ENCODE data around the gene IL1RL1. TPM values are rescaled to one million over a fixed set of nuclear protein-coding genes. Genes with fewer than 3 reads are reported as not detected.

Gene IL1RL1
- 32.3 TPM for total RNA-seq
- polyA plus RNA-seq (ENCODE audit: insufficient read depth, low read depth, low replicate concordance): 102 TPM
- long read RNA-seq, donor 1: 0 reads
- long read RNA-seq, donor 2: 0 reads
- long read RNA-seq, donor 3: 0 reads
- long read RNA-seq, donor 4: 0 reads
- long read RNA-seq, donor 5: 0 reads
- long read RNA-seq, donor 6, partial matches to known transcripts: 0 of 1 reads
- long read RNA-seq, donor 6, other reads (novel, unspliced or antisense): 0 of 1 reads
- long read RNA-seq, donor 7, partial matches to known transcripts: 1 of 2 reads
- long read RNA-seq, donor 7, other reads (novel, unspliced or antisense): 1 of 2 reads
- long read RNA-seq, donor 8: 0 reads
- long read RNA-seq, donor 9: 0 reads
- long read RNA-seq, donor 10: 0 reads

- no peak for TF ChIP-seq CTCF (IDR thresholded peaks at IDR 0.05; ENCODE audit: borderline replicate concordance, extremely low read depth, insufficient read depth)
- no peaks in the 10 kb centered on the region for H3K9me3 ChIP-seq (ENCODE audit: control insufficient read depth in 2 of 3, insufficient read depth in 1 of 3, low read length in 3 of 3)
- no peaks in the 10 kb centered on the region for H3K4me1 ChIP-seq (ENCODE audit: control insufficient read depth in 2 of 3, insufficient read depth in 2 of 3, low read depth in 1 of 3, low read length in 3 of 3)
- H3K27ac ChIP-seq (ENCODE audit: low read depth in 2 of 2, low read length in 2 of 2): no peak within 1 kb of the TSS
- H3K36me3 ChIP-seq (ENCODE audit: control insufficient read depth in 2 of 3, insufficient read depth in 3 of 3, low read length in 3 of 3): no peaks in the 10 kb centered on the region
- no peak within 1 kb of the TSS for H3K4me3 ChIP-seq (ENCODE audit: low read length in 3 of 3)
- H3K9ac ChIP-seq (ENCODE audit: low read length in 3 of 3): no peak within 1 kb of the TSS
- intact Hi-C loops (cut with DNase I): no loop called here
- FAIRE-seq (no peak), DNase-seq (no peak)
- H3K27me3 ChIP-seq (ENCODE audit: control insufficient read depth, insufficient read depth, low read length): no peaks in the 10 kb centered on the region
Observed at GRCh38 chr2:102310964-102311640, at the start of gene IL1RL1. IL1RL1 (plus strand) TSS chr2:102311563; CDS start chr2:102338265, 26,702 bp downstream.

GRCh38 chr2:102262216-102263129 lies 48.9 kb upstream of the IL1RL1 start:
- Histone ChIP-seq H3K27ac (ENCODE audit: low read depth in 2 of 2, low read length in 2 of 2) (no peak overlapping the region), H3K36me3 (ENCODE audit: control insufficient read depth in 2 of 3, insufficient read depth in 3 of 3, low read length in 3 of 3) (no peaks in the 10 kb centered on the region)

GRCh38 chr2:102264952-102265351 lies 46.4 kb upstream of the IL1RL1 start:
- intact Hi-C loops (cut with DNase I): no loop called here
- no peak overlapping the region for H3K4me3 ChIP-seq (ENCODE audit: low read length in 3 of 3)
- H3K9ac ChIP-seq (ENCODE audit: low read length in 3 of 3): no peak overlapping the region
- no peaks in the 10 kb centered on the region for H3K27me3 ChIP-seq (ENCODE audit: control insufficient read depth, insufficient read depth, low read length)
- FAIRE-seq (no peak), DNase-seq (no peak)
- no peaks in the 10 kb centered on the region for H3K9me3 ChIP-seq (ENCODE audit: control insufficient read depth in 2 of 3, insufficient read depth in 1 of 3, low read length in 3 of 3)
- no peaks in the 10 kb centered on the region for H3K36me3 ChIP-seq (ENCODE audit: control insufficient read depth in 2 of 3, insufficient read depth in 3 of 3, low read length in 3 of 3)
- TF ChIP-seq CTCF (IDR thresholded peaks at IDR 0.05; ENCODE audit: borderline replicate concordance, extremely low read depth, insufficient read depth): no peak
- H3K4me1 ChIP-seq (ENCODE audit: control insufficient read depth in 2 of 3, insufficient read depth in 2 of 3, low read depth in 1 of 3, low read length in 3 of 3): peaks cover 0 to 7% (median 0%) of the 10 kb centered on the region in 3 donors
- no peak overlapping the region for H3K27ac ChIP-seq (ENCODE audit: low read depth in 2 of 2, low read length in 2 of 2)

More at GRCh38 chr2:102262216-102263129, 48.9 kb upstream of the IL1RL1 start:
- FAIRE-seq (no peak), DNase-seq (no peak)
- no peak overlapping the region for H3K4me3 ChIP-seq (ENCODE audit: low read length in 3 of 3)
- no peaks in the 10 kb centered on the region for H3K9me3 ChIP-seq (ENCODE audit: control insufficient read depth in 2 of 3, insufficient read depth in 1 of 3, low read length in 3 of 3)
- H3K4me1 ChIP-seq (ENCODE audit: control insufficient read depth in 2 of 3, insufficient read depth in 2 of 3, low read depth in 1 of 3, low read length in 3 of 3): no peaks in the 10 kb centered on the region
- TF ChIP-seq CTCF (IDR thresholded peaks at IDR 0.05; ENCODE audit: borderline replicate concordance, extremely low read depth, insufficient read depth): no peak
- H3K27me3 ChIP-seq (ENCODE audit: control insufficient read depth, insufficient read depth, low read length): no peaks in the 10 kb centered on the region
- no peak overlapping the region for H3K9ac ChIP-seq (ENCODE audit: low read length in 3 of 3)
- intact Hi-C loops (cut with DNase I): no loop called here

All from kidney (tissue), 22 donors.